ENCODE measurements around the gene KTN1.

KTN1 gene

DNA sequence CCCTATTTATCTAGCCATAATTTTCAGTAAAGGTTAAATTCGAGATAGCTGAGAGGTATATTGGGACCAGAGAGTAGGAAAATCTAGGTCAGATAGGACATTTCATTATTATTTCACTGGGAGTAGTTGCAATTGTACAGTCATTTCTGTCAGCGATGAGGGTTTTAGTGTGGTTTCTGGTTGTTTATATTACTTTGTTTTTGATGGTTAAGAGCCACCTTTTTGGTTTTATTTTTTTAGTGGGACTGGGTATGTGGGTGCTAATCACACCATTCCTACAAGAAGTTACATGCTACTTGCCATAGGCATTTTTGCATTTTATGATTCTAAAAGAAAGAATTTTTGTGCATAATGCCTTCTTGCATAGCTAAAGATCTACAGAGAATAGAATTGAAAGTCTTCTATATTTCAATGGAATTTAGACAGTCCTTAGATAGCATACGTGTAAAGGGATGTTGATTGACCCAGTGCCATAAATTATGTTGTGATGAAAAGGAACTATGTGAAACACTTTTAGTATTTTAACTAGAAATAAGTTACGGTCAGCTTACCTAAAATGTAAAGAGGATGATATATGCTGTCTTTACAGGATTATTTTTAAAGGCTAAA is 85.2 kb downstream of the KTN1 start:
- Histone ChIP-seq H3K36me3 (ENCODE audit: control insufficient read depth in 4 of 4, insufficient read depth in 4 of 4, low read length in 3 of 4) (peaks cover 7 to 39% (median 22%) of the 10 kb centered on the region in 4 experiments), H3K27me3 (replicated peaks in 2 of 5; ENCODE audit: control insufficient read depth in 4 of 5, insufficient read depth in 5 of 5, low read length in 4 of 5) (no peaks in the 10 kb centered on the region), H3K4me1 (ENCODE audit: control extremely low read depth in 1 of 4, control insufficient read depth in 4 of 4, insufficient read depth in 4 of 4, low read length in 3 of 4) (no peaks in the 10 kb centered on the region), H3K4me3 (ENCODE audit: control insufficient read depth in 1 of 7, extremely low read depth in 1 of 7, insufficient read depth in 4 of 7, low read depth in 2 of 7, low read length in 6 of 7) (no peak overlapping the region), H3K9me3 (ENCODE audit: control extremely low read depth in 1 of 5, control insufficient read depth in 4 of 5, insufficient read depth in 2 of 5, low read depth in 1 of 5, low read length in 4 of 5) (no peaks in the 10 kb centered on the region), H3K27ac (ENCODE audit: insufficient read depth in 1 of 2, low read depth in 1 of 2, low read length in 2 of 2, poor library complexity in 1 of 2, severe bottlenecking in 2 of 2) (no peak overlapping the region)
- no peak for DNase-seq
- ChIA-PET CTCF (interaction anchor here (1.0 kb wide), 1 partner anchor 827 kb away, joined by 3 read pairs; no protein-coding TSS in a partner anchor), POLR2A (no interaction called here)
- no CpG with 5 or more reads among the region's 4 CpGs for WGBS (ENCODE audit: insufficient coverage)

DNA sequence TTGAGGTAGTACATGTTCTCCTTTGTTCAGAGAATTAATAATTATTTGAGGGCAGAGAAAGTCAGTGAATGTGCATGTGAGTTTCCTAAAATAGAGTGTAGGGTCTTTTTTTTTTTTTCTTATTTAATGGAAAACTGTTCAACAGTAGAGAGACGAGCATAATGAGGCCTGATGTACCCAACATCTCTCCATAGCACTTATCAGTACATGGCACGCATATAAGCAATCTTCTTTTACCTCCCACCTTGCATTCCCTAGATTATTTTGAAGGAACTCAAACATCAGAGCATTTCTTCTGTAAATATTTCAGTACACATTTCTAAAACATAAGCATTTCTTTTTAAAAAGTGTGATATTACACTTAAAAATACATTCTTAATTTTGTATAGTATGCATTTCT is 87.8 kb downstream of the KTN1 start:
- no peak overlapping the region for H3K27ac ChIP-seq (ENCODE audit: insufficient read depth in 1 of 2, low read depth in 1 of 2, low read length in 2 of 2, poor library complexity in 1 of 2, severe bottlenecking in 2 of 2)
- no CpG with 5 or more reads among the region's 2 CpGs for WGBS (ENCODE audit: insufficient coverage)
- H3K27me3 ChIP-seq (replicated peaks in 2 of 5; ENCODE audit: control insufficient read depth in 4 of 5, insufficient read depth in 5 of 5, low read length in 4 of 5): no peaks in the 10 kb centered on the region
- H3K4me1 ChIP-seq (ENCODE audit: control extremely low read depth in 1 of 4, control insufficient read depth in 4 of 4, insufficient read depth in 4 of 4, low read length in 3 of 4): no peaks in the 10 kb centered on the region
- no peaks in the 10 kb centered on the region for H3K9me3 ChIP-seq (ENCODE audit: control extremely low read depth in 1 of 5, control insufficient read depth in 4 of 5, insufficient read depth in 2 of 5, low read depth in 1 of 5, low read length in 4 of 5)
- ChIA-PET POLR2A (no interaction called here), CTCF (no interaction called here)
- no peak for DNase-seq
- H3K36me3 ChIP-seq (ENCODE audit: control insufficient read depth in 4 of 4, insufficient read depth in 4 of 4, low read length in 3 of 4): peaks cover 9 to 51% (median 28%) of the 10 kb centered on the region in 4 experiments
- H3K4me3 ChIP-seq (ENCODE audit: control insufficient read depth in 1 of 7, extremely low read depth in 1 of 7, insufficient read depth in 4 of 7, low read depth in 2 of 7, low read length in 6 of 7): no peak overlapping the region

GRCh38 chr14:55671641-55672040 is 91.6 kb downstream of the KTN1 start:
- peaks cover 14 to 59% (median 35%) of the 10 kb centered on the region in 4 experiments for H3K36me3 ChIP-seq (ENCODE audit: control insufficient read depth in 4 of 4, insufficient read depth in 4 of 4, low read length in 3 of 4)

GRCh38 chr14:55673048-55673447 is 93.0 kb downstream of the KTN1 start:
- no peak overlapping the region for H3K4me3 ChIP-seq (ENCODE audit: control insufficient read depth in 1 of 7, extremely low read depth in 1 of 7, insufficient read depth in 4 of 7, low read depth in 2 of 7, low read length in 6 of 7)
- CTCF ChIA-PET: interaction anchor here (1.4 kb wide), 1 partner anchor 801 kb away, joined by 3 read pairs; no protein-coding TSS in a partner anchor

More at GRCh38 chr14:55671641-55672040, 91.6 kb downstream of the KTN1 start:
- no peaks in the 10 kb centered on the region for H3K27me3 ChIP-seq (replicated peaks in 2 of 5; ENCODE audit: control insufficient read depth in 4 of 5, insufficient read depth in 5 of 5, low read length in 4 of 5)
- no peak for DNase-seq
- no peak overlapping the region for H3K4me3 ChIP-seq (ENCODE audit: control insufficient read depth in 1 of 7, extremely low read depth in 1 of 7, insufficient read depth in 4 of 7, low read depth in 2 of 7, low read length in 6 of 7)
- WGBS (ENCODE audit: insufficient coverage): 80% methylated on average over 1 of the region's 2 CpGs
- H3K9me3 ChIP-seq (ENCODE audit: control extremely low read depth in 1 of 5, control insufficient read depth in 4 of 5, insufficient read depth in 2 of 5, low read depth in 1 of 5, low read length in 4 of 5): no peaks in the 10 kb centered on the region
- POLR2A ChIA-PET: no interaction called here
- peaks cover 0 to 3% (median 0%) of the 10 kb centered on the region in 4 experiments for H3K4me1 ChIP-seq (ENCODE audit: control extremely low read depth in 1 of 4, control insufficient read depth in 4 of 4, insufficient read depth in 4 of 4, low read length in 3 of 4)
- CTCF ChIA-PET: interaction anchor here (1.0 kb wide), 1 partner anchor 12 kb away, joined by 3 read pairs; no protein-coding TSS in a partner anchor
- no peak overlapping the region for H3K27ac ChIP-seq (ENCODE audit: insufficient read depth in 1 of 2, low read depth in 1 of 2, low read length in 2 of 2, poor library complexity in 1 of 2, severe bottlenecking in 2 of 2)

GRCh38 chr14:55681096-55681495 is 101.1 kb downstream of the KTN1 start:
- POLR2A ChIA-PET: no interaction called here
- Histone ChIP-seq H3K27me3 (replicated peaks in 2 of 5; ENCODE audit: control insufficient read depth in 4 of 5, insufficient read depth in 5 of 5, low read length in 4 of 5) (no peaks in the 10 kb centered on the region), H3K27ac (ENCODE audit: insufficient read depth in 1 of 2, low read depth in 1 of 2, low read length in 2 of 2, poor library complexity in 1 of 2, severe bottlenecking in 2 of 2) (no peak overlapping the region), H3K4me1 (ENCODE audit: control extremely low read depth in 1 of 4, control insufficient read depth in 4 of 4, insufficient read depth in 4 of 4, low read length in 3 of 4) (no peaks in the 10 kb centered on the region), H3K4me3 (ENCODE audit: control insufficient read depth in 1 of 7, extremely low read depth in 1 of 7, insufficient read depth in 4 of 7, low read depth in 2 of 7, low read length in 6 of 7) (no peak overlapping the region), H3K36me3 (ENCODE audit: control insufficient read depth in 4 of 4, insufficient read depth in 4 of 4, low read length in 3 of 4) (peaks cover 7 to 72% (median 36%) of the 10 kb centered on the region in 4 experiments), H3K9me3 (ENCODE audit: control extremely low read depth in 1 of 5, control insufficient read depth in 4 of 5, insufficient read depth in 2 of 5, low read depth in 1 of 5, low read length in 4 of 5) (no peaks in the 10 kb centered on the region)
- no peak for DNase-seq
- CTCF ChIA-PET: no interaction called here
- WGBS (ENCODE audit: insufficient coverage): no CpG with 5 or more reads among the region's 2 CpGs

More at GRCh38 chr14:55673048-55673447, 93.0 kb downstream of the KTN1 start:
- Histone ChIP-seq H3K27ac (ENCODE audit: insufficient read depth in 1 of 2, low read depth in 1 of 2, low read length in 2 of 2, poor library complexity in 1 of 2, severe bottlenecking in 2 of 2) (no peak overlapping the region), H3K27me3 (replicated peaks in 2 of 5; ENCODE audit: control insufficient read depth in 4 of 5, insufficient read depth in 5 of 5, low read length in 4 of 5) (no peaks in the 10 kb centered on the region), H3K4me1 (ENCODE audit: control extremely low read depth in 1 of 4, control insufficient read depth in 4 of 4, insufficient read depth in 4 of 4, low read length in 3 of 4) (peaks cover 0 to 3% (median 0%) of the 10 kb centered on the region in 4 experiments), H3K36me3 (ENCODE audit: control insufficient read depth in 4 of 4, insufficient read depth in 4 of 4, low read length in 3 of 4) (peaks cover 14 to 58% (median 37%) of the 10 kb centered on the region in 4 experiments), H3K9me3 (ENCODE audit: control extremely low read depth in 1 of 5, control insufficient read depth in 4 of 5, insufficient read depth in 2 of 5, low read depth in 1 of 5, low read length in 4 of 5) (no peaks in the 10 kb centered on the region)
- POLR2A ChIA-PET: no interaction called here
- no peak for DNase-seq
- 100% methylated on average over 1 of the region's 2 CpGs for WGBS (ENCODE audit: insufficient coverage)

DNA sequence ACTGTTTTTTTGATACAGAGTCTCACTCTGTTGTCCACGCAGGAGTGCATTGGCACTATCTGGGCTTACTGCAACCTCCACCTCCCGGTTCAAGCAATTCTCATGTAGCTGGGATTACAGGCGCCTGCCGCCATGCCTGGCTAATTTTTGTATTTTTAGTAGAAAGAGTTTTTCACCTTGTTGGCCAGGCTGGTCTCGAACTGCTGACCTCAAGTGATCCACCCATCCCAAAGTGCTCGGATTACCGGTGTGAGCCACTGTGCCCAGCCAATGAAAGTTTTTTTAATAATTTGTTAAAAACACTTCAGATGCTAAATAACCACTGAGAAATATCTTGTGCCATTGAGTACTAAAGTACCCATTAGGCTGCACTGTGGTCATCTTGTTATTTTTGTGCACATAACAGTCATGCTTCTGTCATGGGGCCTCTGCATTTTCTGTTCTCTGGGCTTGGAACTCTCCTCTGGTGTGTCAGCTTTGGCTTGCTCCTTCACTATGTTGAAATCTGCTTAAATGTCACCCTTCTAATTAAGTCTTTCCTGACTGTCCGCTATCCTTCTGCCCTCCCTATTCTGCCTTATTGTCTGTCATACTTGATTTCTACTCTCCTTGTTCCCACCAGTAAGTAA is 105.1 kb downstream of the KTN1 start:
- Histone ChIP-seq H3K9me3 (ENCODE audit: control extremely low read depth in 1 of 5, control insufficient read depth in 4 of 5, insufficient read depth in 2 of 5, low read depth in 1 of 5, low read length in 4 of 5) (no peaks in the 10 kb centered on the region), H3K4me1 (ENCODE audit: control extremely low read depth in 1 of 4, control insufficient read depth in 4 of 4, insufficient read depth in 4 of 4, low read length in 3 of 4) (no peaks in the 10 kb centered on the region), H3K36me3 (ENCODE audit: control insufficient read depth in 4 of 4, insufficient read depth in 4 of 4, low read length in 3 of 4) (peaks cover 8 to 57% (median 27%) of the 10 kb centered on the region in 4 experiments), H3K27me3 (replicated peaks in 2 of 5; ENCODE audit: control insufficient read depth in 4 of 5, insufficient read depth in 5 of 5, low read length in 4 of 5) (no peaks in the 10 kb centered on the region), H3K4me3 (ENCODE audit: control insufficient read depth in 1 of 7, extremely low read depth in 1 of 7, insufficient read depth in 4 of 7, low read depth in 2 of 7, low read length in 6 of 7) (no peak overlapping the region), H3K27ac (ENCODE audit: insufficient read depth in 1 of 2, low read depth in 1 of 2, low read length in 2 of 2, poor library complexity in 1 of 2, severe bottlenecking in 2 of 2) (no peak overlapping the region)
- DNase-seq: no peak
- ChIA-PET POLR2A (no interaction called here), CTCF (no interaction called here)
- 98% methylated on average over 4 of the region's 8 CpGs for WGBS (ENCODE audit: insufficient coverage)

GRCh38 chr14:55686713-55687112 is 106.7 kb downstream of the KTN1 start:
- Histone ChIP-seq H3K9me3 (ENCODE audit: control extremely low read depth in 1 of 5, control insufficient read depth in 4 of 5, insufficient read depth in 2 of 5, low read depth in 1 of 5, low read length in 4 of 5) (no peaks in the 10 kb centered on the region), H3K27me3 (replicated peaks in 2 of 5; ENCODE audit: control insufficient read depth in 4 of 5, insufficient read depth in 5 of 5, low read length in 4 of 5) (no peaks in the 10 kb centered on the region), H3K4me1 (ENCODE audit: control extremely low read depth in 1 of 4, control insufficient read depth in 4 of 4, insufficient read depth in 4 of 4, low read length in 3 of 4) (no peaks in the 10 kb centered on the region), H3K36me3 (ENCODE audit: control insufficient read depth in 4 of 4, insufficient read depth in 4 of 4, low read length in 3 of 4) (peaks cover 7 to 41% (median 21%) of the 10 kb centered on the region in 4 experiments), H3K4me3 (ENCODE audit: control insufficient read depth in 1 of 7, extremely low read depth in 1 of 7, insufficient read depth in 4 of 7, low read depth in 2 of 7, low read length in 6 of 7) (no peak overlapping the region), H3K27ac (ENCODE audit: insufficient read depth in 1 of 2, low read depth in 1 of 2, low read length in 2 of 2, poor library complexity in 1 of 2, severe bottlenecking in 2 of 2) (no peak overlapping the region)
- DNase-seq: no peak
- ChIA-PET POLR2A (no interaction called here), CTCF (interaction anchor here (1.4 kb wide), 1 partner anchor 654 kb away, joined by 3 read pairs; no protein-coding TSS in a partner anchor)
- WGBS (ENCODE audit: insufficient coverage): 98% methylated on average over 7 of the region's 7 CpGs

Data from common myeloid progenitor, CD34-positive (primary cell).